ENCODE results near the gene AP1S1. TPM values are rescaled to one million over a fixed set of nuclear protein-coding genes. Genes with fewer than 3 reads are reported as not detected.

The AP1S1 gene
- total RNA-seq, 6 donors from 2014 or later, result 17.1 to 41.9 (median 33.8) TPM

DNA sequence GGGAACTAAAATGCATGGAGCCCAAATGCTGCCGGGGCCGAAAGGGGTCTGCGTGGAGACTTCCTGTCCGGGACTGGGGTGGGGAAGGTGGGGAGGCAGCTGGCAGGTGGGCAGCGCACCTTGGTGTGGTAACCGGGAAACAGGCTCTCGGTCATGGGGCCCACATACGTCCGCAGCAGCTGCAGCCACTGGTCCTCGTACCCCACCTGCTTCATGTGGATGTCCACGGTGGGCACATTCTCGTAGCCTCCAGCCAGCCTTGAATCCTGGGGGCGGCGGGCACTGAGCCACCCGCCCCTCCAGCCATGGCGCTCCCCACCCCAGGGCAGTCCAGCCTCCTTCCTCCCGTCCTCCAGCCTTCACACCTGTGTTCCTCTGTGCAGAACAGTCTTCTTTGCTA, 53.2 kb downstream of the AP1S1 start:
- no peak for DNase-seq

GRCh38 chr7:101208794-101209193, 54.5 kb downstream of the AP1S1 start:
- H3K9me3 ChIP-seq, result no peaks in the 10 kb centered on the region
- DNase-seq (no peak), ATAC-seq (ENCODE audit: low FRiP score in 2 of 2) (no peak)
- WGBS, 2 donors, result 97 to 98% methylated on average over 14 of the region's 14 CpGs
- peaks cover 9 to 76% (median 61%) of the 10 kb centered on the region in 4 donors for H3K36me3 ChIP-seq
- no peak overlapping the region for H3K4me3 ChIP-seq
- no peaks in the 10 kb centered on the region for H3K27me3 ChIP-seq
- H3K27ac ChIP-seq, result no peak overlapping the region
- no peaks in the 10 kb centered on the region for H3K4me1 ChIP-seq
- TF ChIP-seq POLR2AphosphoS5 (IDR thresholded peaks at IDR 0.05) (no peak), CTCF (IDR thresholded peaks at IDR 0.05) (no peak), POLR2A (IDR thresholded peaks at IDR 0.05) (no peak), EP300 (IDR thresholded peaks at IDR 0.05) (no peak)

More for the DNA sequence above, 53.2 kb downstream of the AP1S1 start:
- H3K4me3 ChIP-seq, result no peak overlapping the region
- TF ChIP-seq POLR2A (IDR thresholded peaks at IDR 0.05) (no peak), EP300 (IDR thresholded peaks at IDR 0.05) (no peak), CTCF (IDR thresholded peaks at IDR 0.05) (no peak), POLR2AphosphoS5 (IDR thresholded peaks at IDR 0.05) (no peak)
- H3K27me3 ChIP-seq, result peaks cover 0 to 3% (median 1%) of the 10 kb centered on the region in 4 donors
- peaks cover 9 to 66% (median 52%) of the 10 kb centered on the region in 4 donors for H3K36me3 ChIP-seq
- H3K9me3 ChIP-seq, result no peaks in the 10 kb centered on the region
- no peak overlapping the region for H3K27ac ChIP-seq
- ATAC-seq (ENCODE audit: low FRiP score in 2 of 2), result peak in 1 of 2 donors; percentile 3
- WGBS, 2 donors, result 93 to 95% methylated on average over 17 of the region's 17 CpGs
- H3K4me1 ChIP-seq, result peaks cover 0 to under 1% (median 0%) of the 10 kb centered on the region in 4 donors

GRCh38 chr7:101210143-101210542, 55.9 kb downstream of the AP1S1 start:
- ATAC-seq (ENCODE audit: low FRiP score in 2 of 2) (no peak), DNase-seq (no peak)
- H3K36me3 ChIP-seq, result peaks cover 9 to 89% (median 72%) of the 10 kb centered on the region in 4 donors

More at GRCh38 chr7:101210143-101210542, 55.9 kb downstream of the AP1S1 start:
- H3K4me3 ChIP-seq, result no peak overlapping the region
- H3K4me1 ChIP-seq, result no peaks in the 10 kb centered on the region
- TF ChIP-seq POLR2AphosphoS5 (IDR thresholded peaks at IDR 0.05), result no peak
- no peak for TF ChIP-seq CTCF (IDR thresholded peaks at IDR 0.05)
- no peak for TF ChIP-seq POLR2A (IDR thresholded peaks at IDR 0.05)
- TF ChIP-seq EP300 (IDR thresholded peaks at IDR 0.05), result no peak
- WGBS, 2 donors, result 89 to 95% methylated on average over 8 to 14 of the region's 19 CpGs
- H3K27me3 ChIP-seq, result no peaks in the 10 kb centered on the region
- H3K27ac ChIP-seq, result no peak overlapping the region
- no peaks in the 10 kb centered on the region for H3K9me3 ChIP-seq

Small RNAs within 50 kb of the gene (small RNA-seq; reads per million reads assigned to genes)
- gene MIR4653, result 0 reads per million in 4 donors

Other genes starting within 250 kb of the AP1S1 start
- gene MUC3A, start 204.9 kb upstream of the AP1S1 start, total RNA-seq, result 1 to 10 TPM in 3 of 6 donors, under 1 TPM in 3; 0.30 to 3.1 (median 0.94) TPM
- gene MUC12, start 184.9 kb upstream of the AP1S1 start, total RNA-seq, result 1 to 10 TPM in 2 of 6 donors, under 1 TPM in 1, not detected in 3; 0.69 to 2.1 (median 1.8) TPM
- not detected for gene MUC17, start 134.4 kb upstream of the AP1S1 start, total RNA-seq
- 10 to 100 TPM; 25.4 to 66.1 (median 51.3) TPM for gene TRIM56, start 69.0 kb upstream of the AP1S1 start, total RNA-seq
- 100 to 1,000 TPM in 1 of 6 donors, 10 to 100 TPM in 4, 1 to 10 TPM in 1; 8.4 to 125 (median 24.0) TPM for gene SERPINE1, start 27.4 kb upstream of the AP1S1 start, total RNA-seq
- gene VGF, start 11.1 kb downstream of the AP1S1 start, total RNA-seq, result under 1 TPM in 2 of 6 donors, not detected in 4; 0.24 to 0.33 TPM
- not detected for gene NAT16, start 25.8 kb downstream of the AP1S1 start, total RNA-seq
- gene MOGAT3, start 46.6 kb downstream of the AP1S1 start, total RNA-seq, result not detected
- gene PLOD3, start 63.1 kb downstream of the AP1S1 start, total RNA-seq, result 100 to 1,000 TPM in 1 of 6 donors, 10 to 100 TPM in 5; 38.2 to 104 (median 66.2) TPM
- 10 to 100 TPM; 46.1 to 74.3 (median 68.5) TPM for gene ZNHIT1, start 63.7 kb downstream of the AP1S1 start, total RNA-seq
- 10 to 100 TPM in 3 of 6 donors, 1 to 10 TPM in 3; 6.0 to 31.4 (median 8.8) TPM for gene CLDN15, start 83.3 kb downstream of the AP1S1 start, total RNA-seq
- 100 to 1,000 TPM; 167 to 276 (median 221) TPM for gene FIS1, start 90.6 kb downstream of the AP1S1 start, total RNA-seq
- gene IFT22, start 167.3 kb downstream of the AP1S1 start, total RNA-seq, result 10 to 100 TPM in 4 of 6 donors, 1 to 10 TPM in 2; 7.3 to 30.5 (median 17.3) TPM
- 1 to 10 TPM in 1 of 6 donors, under 1 TPM in 3, not detected in 2; 0.20 to 1.0 (median 0.30) TPM for gene COL26A1, start 208.4 kb downstream of the AP1S1 start, total RNA-seq

Measured in upper lobe of left lung (tissue), 6 donors.